ENCODE results near the gene MORN4.
"Not testable (repeated sequence)": the region's sequence is repeated elsewhere in the genome, so short reads cannot be mapped to it uniquely, and the experiment has no call there.

The MORN4 gene

DNA sequence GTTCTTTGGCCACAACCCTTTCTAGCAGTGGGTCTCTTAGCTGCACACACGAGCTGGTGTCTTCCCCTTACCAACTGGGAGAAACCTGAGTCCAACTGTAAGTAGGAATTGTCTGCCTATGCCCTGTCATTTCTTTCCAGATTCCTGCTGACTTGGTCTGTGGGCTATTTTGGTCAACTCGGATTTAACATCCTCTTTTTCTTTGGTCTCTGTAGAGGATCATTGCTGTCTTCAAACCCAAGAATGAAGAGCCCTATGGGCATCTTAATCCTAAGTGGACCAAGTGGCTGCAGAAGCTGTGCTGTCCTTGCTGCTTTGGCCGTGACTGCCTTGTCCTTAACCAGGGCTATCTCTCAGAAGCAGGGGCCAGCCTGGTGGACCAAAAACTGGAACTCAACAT lies 17.4 kb upstream of the MORN4 start:
- TF ChIP-seq, protein P1, sequence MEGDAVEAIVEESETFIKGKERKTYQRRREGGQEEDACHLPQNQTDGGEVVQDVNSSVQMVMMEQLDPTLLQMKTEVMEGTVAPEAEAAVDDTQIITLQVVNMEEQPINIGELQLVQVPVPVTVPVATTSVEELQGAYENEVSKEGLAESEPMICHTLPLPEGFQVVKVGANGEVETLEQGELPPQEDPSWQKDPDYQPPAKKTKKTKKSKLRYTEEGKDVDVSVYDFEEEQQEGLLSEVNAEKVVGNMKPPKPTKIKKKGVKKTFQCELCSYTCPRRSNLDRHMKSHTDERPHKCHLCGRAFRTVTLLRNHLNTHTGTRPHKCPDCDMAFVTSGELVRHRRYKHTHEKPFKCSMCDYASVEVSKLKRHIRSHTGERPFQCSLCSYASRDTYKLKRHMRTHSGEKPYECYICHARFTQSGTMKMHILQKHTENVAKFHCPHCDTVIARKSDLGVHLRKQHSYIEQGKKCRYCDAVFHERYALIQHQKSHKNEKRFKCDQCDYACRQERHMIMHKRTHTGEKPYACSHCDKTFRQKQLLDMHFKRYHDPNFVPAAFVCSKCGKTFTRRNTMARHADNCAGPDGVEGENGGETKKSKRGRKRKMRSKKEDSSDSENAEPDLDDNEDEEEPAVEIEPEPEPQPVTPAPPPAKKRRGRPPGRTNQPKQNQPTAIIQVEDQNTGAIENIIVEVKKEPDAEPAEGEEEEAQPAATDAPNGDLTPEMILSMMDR (conservative IDR thresholded peaks at IDR 0.05) = no peak
- no peak overlapping the region for H3K27ac ChIP-seq

DNA sequence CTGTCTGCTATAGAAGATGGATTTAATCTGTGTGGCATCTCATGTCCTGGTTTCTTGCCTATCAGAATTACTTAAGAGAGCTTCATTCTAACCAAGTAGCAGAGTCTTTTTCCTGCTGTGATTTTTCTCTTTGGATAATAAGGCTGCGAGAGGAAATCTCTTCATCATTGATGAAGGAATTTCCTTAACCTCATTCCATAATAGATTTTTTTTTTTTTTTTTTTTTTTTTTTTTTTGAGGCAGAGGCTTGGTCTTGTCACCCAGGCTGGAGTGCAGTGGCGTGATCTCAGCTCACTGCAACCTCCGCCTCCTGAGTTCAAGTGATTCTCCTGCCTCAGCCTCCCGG lies 16.1 kb upstream of the MORN4 start:
- not testable (repeated sequence) for H3K27ac ChIP-seq

DNA sequence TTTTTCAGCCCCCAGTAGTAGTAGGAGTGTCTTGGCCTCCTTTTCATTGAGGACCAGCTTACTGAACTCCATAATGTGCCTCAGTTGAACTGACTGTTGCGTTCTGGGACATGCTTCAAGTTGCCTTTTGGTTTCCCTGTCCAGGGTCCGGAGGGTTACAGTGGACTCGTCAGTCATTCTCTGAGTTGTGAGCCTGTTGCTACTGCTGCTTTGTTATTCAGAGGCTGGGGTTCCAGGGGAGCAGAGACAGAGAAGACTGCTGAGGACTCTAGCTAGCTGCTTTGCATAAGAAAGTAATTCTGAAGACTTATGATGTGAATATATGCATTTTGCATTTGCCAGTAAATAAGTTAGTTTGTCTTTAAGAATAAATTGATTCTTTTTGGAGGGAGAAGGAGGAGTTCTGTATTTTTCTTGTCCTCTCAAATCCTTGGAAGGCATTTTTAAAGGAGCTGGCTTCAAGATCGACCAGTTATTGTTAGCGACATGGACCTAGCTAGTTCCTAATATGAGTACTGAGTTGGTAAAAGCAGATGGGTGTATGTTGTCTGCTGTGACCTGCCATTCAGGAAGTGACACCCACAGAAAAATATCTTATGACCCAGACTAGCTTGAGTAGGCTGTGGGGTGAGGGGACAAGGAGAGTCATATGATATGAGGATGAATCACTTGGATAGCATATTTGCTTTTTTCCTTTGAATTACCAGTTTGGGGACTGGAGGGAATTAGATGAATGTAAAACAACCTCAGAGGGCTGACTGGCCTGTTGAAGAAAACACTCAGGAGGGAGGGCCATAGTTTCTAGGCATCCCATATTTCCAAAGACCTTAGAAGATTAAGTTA lies 15.5 kb upstream of the MORN4 start:
- TF ChIP-seq, protein P1 (conservative IDR thresholded peaks at IDR 0.05) = no peak
- no peak overlapping the region for H3K27ac ChIP-seq

DNA sequence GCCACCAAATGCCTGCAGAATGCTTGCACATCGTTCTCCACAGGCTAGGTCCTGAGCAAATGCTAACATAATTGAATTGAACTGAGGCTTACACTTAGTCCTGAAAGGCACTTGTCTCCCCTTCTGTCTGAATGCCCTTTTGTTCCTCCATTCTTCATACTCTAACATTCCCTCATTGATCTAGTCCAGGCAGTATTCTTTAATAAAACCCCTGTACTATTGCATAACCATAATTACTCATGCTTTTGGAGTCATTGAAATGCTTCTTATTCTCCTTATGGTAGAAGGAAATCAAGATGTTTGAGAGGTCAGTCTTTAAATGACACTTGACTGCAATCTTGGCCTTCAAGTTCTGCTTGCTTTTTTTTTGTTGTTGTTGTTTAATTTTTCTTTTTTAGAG lies 14.3 kb upstream of the MORN4 start:
- no peak overlapping the region for H3K27ac ChIP-seq
- TF ChIP-seq, protein P1 (conservative IDR thresholded peaks at IDR 0.05) = no peak

DNA sequence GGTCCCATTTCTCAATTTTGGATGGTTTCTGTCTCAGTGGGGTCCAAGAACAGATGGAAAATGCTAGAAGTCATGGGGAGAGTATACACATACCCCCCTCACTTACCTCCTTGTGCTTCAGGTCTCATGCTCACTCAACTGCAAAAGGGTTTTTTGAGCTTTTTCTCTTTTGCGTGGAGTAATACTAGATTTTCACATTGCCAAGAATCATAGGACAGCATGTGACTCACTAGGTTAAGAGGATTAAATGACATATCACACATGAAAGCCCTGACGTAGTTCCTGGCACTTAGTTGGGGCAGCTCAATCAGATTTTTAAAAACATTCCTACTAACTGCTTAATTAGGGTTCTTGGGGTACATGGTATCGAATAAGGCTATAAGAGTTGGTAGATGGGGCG lies 11.6 kb upstream of the MORN4 start:
- TF ChIP-seq, protein P1 (conservative IDR thresholded peaks at IDR 0.05) = no peak
- H3K27ac ChIP-seq = no peak overlapping the region

DNA sequence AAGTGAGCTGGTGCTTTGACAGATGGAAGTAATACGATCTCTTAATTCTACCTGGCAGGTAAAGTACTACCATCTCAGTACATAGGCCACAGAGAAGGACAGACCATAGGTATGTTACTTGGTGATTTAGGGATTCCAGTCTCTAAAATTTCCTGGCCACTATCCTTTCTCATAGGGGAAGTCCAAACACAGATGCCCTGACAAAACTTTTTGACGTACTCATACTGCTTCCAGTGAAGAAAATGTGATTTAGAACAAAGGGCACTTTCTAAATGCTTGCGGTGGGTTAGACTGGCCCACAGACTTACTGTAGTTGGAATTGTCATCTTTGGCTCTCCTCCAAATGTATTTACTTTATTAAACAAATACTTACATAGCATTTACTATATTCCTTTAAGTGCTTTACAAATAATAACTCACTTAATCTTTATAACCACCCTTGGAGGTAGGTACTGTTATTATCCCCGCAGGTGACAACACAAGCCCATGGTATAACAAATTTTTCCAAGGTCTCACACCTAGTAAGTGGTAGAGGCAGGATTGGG lies 10.2 kb upstream of the MORN4 start:
- no peak overlapping the region for H3K27ac ChIP-seq
- TF ChIP-seq, protein P1 (conservative IDR thresholded peaks at IDR 0.05) = no peak

DNA sequence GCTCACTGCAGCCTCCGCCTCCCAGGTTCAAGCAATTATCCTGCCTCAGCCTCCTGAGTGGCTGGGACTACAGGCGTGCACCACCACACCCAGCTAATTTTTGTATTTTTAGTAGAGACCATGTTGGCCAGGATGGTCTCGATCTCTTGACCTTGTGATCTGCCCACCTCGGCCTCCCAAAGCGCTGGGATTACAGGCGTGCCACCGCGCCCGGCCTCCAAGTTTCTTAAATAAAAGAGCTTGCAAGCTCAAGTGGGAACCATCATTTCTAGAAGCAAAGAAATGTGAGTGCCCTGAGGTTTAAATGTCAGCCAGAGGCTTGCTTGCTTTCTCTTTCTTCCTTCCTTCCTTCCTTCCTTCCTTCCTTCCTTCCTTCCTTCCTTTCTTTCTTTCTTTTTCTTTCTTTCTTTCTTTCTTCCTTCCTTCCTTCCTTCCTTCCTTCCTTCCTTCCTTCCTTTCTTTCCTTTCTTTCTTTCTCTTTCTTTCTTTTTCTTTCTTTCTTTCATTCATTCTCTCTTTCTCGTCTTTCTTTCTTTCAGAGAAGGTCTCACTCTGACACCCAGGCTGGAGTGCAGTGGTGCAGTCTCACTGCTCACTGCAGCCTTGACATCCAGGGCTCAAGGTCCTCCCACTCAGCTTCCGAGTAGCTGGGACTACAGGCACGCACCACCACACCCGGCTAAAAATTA lies 9.3 kb upstream of the MORN4 start:
- not testable (repeated sequence) for H3K27ac ChIP-seq

DNA sequence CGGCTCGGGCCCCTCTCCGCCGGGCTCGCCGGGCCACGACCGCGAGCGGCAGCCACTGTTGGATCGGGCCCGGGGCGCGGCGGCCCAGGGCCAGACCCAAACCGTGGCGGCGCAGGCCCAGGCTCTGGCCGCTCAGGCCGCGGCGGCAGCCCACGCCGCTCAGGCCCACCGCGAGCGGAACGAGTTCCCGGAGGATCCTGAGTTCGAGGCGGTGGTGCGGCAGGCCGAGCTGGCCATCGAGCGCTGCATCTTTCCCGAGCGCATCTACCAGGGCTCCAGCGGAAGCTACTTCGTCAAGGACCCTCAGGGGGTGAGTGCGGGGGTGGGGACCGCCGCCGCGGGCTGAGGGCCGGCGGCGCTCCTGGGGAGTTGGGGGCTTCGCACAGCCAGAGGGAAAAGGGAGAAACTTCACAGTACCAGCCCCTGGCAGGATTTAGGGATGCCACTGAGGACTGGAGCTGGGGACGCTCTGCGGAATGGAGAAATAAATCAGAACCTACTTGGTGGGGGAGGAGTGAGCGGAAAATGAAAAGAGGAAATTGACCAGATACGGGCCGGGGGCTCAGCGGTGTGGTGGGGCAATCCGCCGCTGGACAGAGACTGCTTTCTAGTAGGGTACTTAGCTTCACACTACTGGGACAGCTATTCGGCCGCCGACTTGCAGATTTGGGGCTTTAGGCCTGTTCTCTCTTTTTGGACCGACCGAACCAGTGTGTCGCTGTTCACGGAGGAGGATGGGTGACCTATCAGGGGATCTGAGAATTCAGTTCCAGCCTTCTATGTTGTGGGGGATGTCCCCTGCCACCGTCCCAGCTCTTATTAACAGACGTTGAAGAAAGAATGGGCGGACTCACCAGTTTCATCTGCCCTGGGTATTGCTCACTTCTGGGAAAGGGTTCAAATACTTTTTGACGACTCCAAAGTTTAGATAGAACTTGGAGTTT lies 7.8 kb upstream of the MORN4 start:
- TF ChIP-seq, protein P1 (conservative IDR thresholded peaks at IDR 0.05) = no peak
- peak overlapping the region; percentile 68 for H3K27ac ChIP-seq
